Measurements from ENCODE around the gene IFITM1.

DNA sequence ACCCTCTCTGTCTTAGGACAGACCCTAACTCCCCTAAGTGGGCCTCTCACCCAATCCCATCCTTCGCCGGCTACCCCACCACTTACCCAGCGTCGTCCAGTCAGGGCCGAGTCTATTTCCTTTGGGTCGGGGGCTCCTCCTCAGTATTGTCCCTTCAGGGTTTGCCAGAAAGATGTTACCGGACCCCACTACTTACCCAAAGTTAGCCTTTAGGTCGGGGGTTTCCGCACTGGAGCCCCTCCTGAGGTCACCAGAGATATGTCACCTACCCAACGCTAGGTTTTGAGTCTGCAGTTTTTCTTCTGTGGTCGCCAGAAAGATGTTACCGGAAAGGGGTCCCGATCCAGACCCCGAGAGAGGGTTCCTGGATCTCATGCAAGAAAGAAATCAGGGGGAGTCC lies 37.6 kb downstream of the IFITM1 start:
- TF ChIP-seq FOXK1 (CRISPR knock-in tag; IDR thresholded peaks at IDR 0.05; ENCODE audit: borderline replicate concordance, low read depth), result no peak
- TF ChIP-seq, protein P1, sequence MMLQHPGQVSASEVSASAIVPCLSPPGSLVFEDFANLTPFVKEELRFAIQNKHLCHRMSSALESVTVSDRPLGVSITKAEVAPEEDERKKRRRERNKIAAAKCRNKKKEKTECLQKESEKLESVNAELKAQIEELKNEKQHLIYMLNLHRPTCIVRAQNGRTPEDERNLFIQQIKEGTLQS (CRISPR knock-in tag; IDR thresholded peaks at IDR 0.05), result no peak
- TF ChIP-seq, protein P2, sequence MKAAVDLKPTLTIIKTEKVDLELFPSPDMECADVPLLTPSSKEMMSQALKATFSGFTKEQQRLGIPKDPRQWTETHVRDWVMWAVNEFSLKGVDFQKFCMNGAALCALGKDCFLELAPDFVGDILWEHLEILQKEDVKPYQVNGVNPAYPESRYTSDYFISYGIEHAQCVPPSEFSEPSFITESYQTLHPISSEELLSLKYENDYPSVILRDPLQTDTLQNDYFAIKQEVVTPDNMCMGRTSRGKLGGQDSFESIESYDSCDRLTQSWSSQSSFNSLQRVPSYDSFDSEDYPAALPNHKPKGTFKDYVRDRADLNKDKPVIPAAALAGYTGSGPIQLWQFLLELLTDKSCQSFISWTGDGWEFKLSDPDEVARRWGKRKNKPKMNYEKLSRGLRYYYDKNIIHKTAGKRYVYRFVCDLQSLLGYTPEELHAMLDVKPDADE (CRISPR knock-in tag; IDR thresholded peaks at IDR 0.05), result no peak
- TF ChIP-seq EZH2 (conservative IDR thresholded peaks at IDR 0.05; ENCODE audit: low read depth, low read length), result no peak
